K562 (cell line): ENCODE data around the gene HIVEP3. TPM values are rescaled to one million over a fixed set of nuclear protein-coding genes. Genes with fewer than 3 reads are reported as not detected.

ENCODE experiments used
- ATAC-seq: fragments of 200-7000 bp; cut with Tn5 transposase; 3 replicates; pipeline ENCODE4 v1.9.1; 2020; ENCODE audit warnings: moderate library complexity
- BruUV-seq: library from RNA; stranded (reverse); fragments of 400-500 nt; replicated peaks from 2 replicates; lab custom pipeline; 2021; lab: Mats Ljungman, UMichigan
- CTCF ChIA-PET: fragments of 300-600 bp; formaldehyde crosslinking; extraction: SDS; loops from one replicate; lab custom pipeline; 2021; ENCODE audit warnings: low intra/inter-chr PET ratio; lab: Yijun Ruan, JAX
- POLR2A ChIA-PET: fragments of 300-600, 350-650 bp; sonication (Branson Sonifier 250); formaldehyde crosslinking; extraction: SDS; loops from one replicate; lab custom pipeline; 2021; ENCODE audit warnings: antibody characterized with exemption, inconsistent platforms; lab: Yijun Ruan, JAX
- DNase-seq, 4 experiments: peaks; one replicate each; pipeline versions ENCODE4 v3.0.0 to v3.0.0-alpha.2; 2011 to 2018; ENCODE audit warnings: low spot score in 3 of 4, mixed read lengths in 3 of 4; ENCODE audit errors: extremely low read depth in 1 of 4
- FAIRE-seq: peaks from 2 replicates; lab custom pipeline; 2011; peaks lifted over from hg19 to GRCh38; lab: Jason Lieb, UNC
- H2AFZ ChIP-seq: 2 replicates; pipeline ENCODE4 v1.6.0; 2011; ENCODE audit warnings: low read depth, low read length, control low read depth, inconsistent platforms
- H3K27ac ChIP-seq: fragments of 200-600 bp; 3 replicates; pipeline ENCODE4 v1.8.0; 2011; ENCODE audit warnings: low read depth, mild to moderate bottlenecking, control low read depth, inconsistent platforms, low read length, moderate library complexity, mixed read lengths; ENCODE audit errors: extremely low read depth
- H3K27me3 ChIP-seq, 2 experiments: fragments of 300-600 bp in 1 of 2; 2 replicates in 1 of 2; 3 replicates in 1 of 2; pipeline versions ENCODE4 v1.6.0 to v1.8.0; 2011; ENCODE audit warnings: inconsistent platforms in 2 of 2, low read length in 2 of 2, mild to moderate bottlenecking in 1 of 2, mixed read lengths in 1 of 2, moderate library complexity in 1 of 2; ENCODE audit not compliant: control insufficient read depth in 2 of 2, insufficient read depth in 2 of 2
- H3K36me3 ChIP-seq: fragments of 300-600 bp; 3 replicates; pipeline ENCODE4 v1.8.0; 2011; ENCODE audit warnings: mild to moderate bottlenecking, low read length, inconsistent platforms; ENCODE audit not compliant: control insufficient read depth, insufficient read depth
- H3K4me1 ChIP-seq, 2 experiments: fragments of 200-600 bp in 1 of 2; replicated peaks in 1 of 2; 2 replicates in 1 of 2; 3 replicates in 1 of 2; pipeline versions ENCODE4 v1.5.1 to v1.8.0; 2011; ENCODE audit warnings: inconsistent platforms in 2 of 2, low read length in 2 of 2, mild to moderate bottlenecking in 1 of 2, mixed read lengths in 1 of 2, moderate library complexity in 1 of 2; ENCODE audit not compliant: control insufficient read depth in 2 of 2, insufficient read depth in 2 of 2
- H3K4me2 ChIP-seq: 2 replicates; pipeline ENCODE4 v1.6.1; 2011; ENCODE audit warnings: low read length, control low read depth, inconsistent platforms, mixed read lengths; ENCODE audit not compliant: insufficient read depth
- H3K4me3 ChIP-seq: fragments of 200-600 bp; sonication (generic), shearing (Covaris generic); 2 replicates; pipeline ENCODE4 v1.5.1; 2016; ENCODE audit warnings: control low read depth, inconsistent platforms
- H3K79me2 ChIP-seq: fragments of 200-600 bp; 3 replicates; pipeline ENCODE4 v1.8.0; 2011; ENCODE audit warnings: low read length, inconsistent platforms; ENCODE audit not compliant: control insufficient read depth, insufficient read depth
- H3K9ac ChIP-seq, 2 experiments: 2 replicates each; pipeline versions ENCODE4 v1.6.0 to v1.6.1; 2011; ENCODE audit warnings: low read depth in 2 of 2, low read length in 2 of 2, control low read depth in 1 of 2, inconsistent platforms in 1 of 2, mild to moderate bottlenecking in 1 of 2, mixed read lengths in 1 of 2; ENCODE audit not compliant: insufficient read depth in 1 of 2
- H3K9me1 ChIP-seq: one replicate; pipeline ENCODE4 v1.6.0; 2011; ENCODE audit warnings: inconsistent platforms, mild to moderate bottlenecking, low read length, moderate library complexity; ENCODE audit not compliant: control insufficient read depth, insufficient read depth
- H3K9me3 ChIP-seq: replicated peaks from 2 replicates; pipeline ENCODE4 v1.5.1; 2011; ENCODE audit warnings: low read depth, low read length, inconsistent platforms; ENCODE audit not compliant: control insufficient read depth, insufficient read depth
- H4K20me1 ChIP-seq: replicated peaks from 2 replicates; pipeline ENCODE4 v1.6.1; 2011; ENCODE audit warnings: low read length, inconsistent platforms, mixed read lengths; ENCODE audit not compliant: control insufficient read depth, insufficient read depth
- CBFA2T2 ChIP-seq: fragments of 450-650 bp; conservative IDR thresholded peaks from 2 replicates; pipeline ENCODE4 v1.6.1; 2017; ENCODE audit warnings: mild to moderate bottlenecking
- MEF2A ChIP-seq: IDR thresholded peaks from 2 replicates; pipeline ENCODE4 v1.6.1; 2011; ENCODE audit warnings: low read depth, mild to moderate bottlenecking, low read length, moderate library complexity; ENCODE audit not compliant: control insufficient read depth
- MEIS2 ChIP-seq: fragments of 450-650 bp; IDR thresholded peaks from 2 replicates; pipeline ENCODE4 v1.6.1; 2014; ENCODE audit warnings: mild to moderate bottlenecking; ENCODE audit not compliant: partially characterized antibody
- NFATC3 ChIP-seq: fragments of 450-650 bp; IDR thresholded peaks from 2 replicates; pipeline ENCODE4 v1.6.1; 2017; ENCODE audit warnings: mild to moderate bottlenecking
- POLR3A ChIP-seq: IDR thresholded peaks from 2 replicates; pipeline ENCODE4 v1.6.1; 2011; ENCODE audit warnings: borderline replicate concordance, mild to moderate bottlenecking, moderate library complexity; ENCODE audit not compliant: insufficient read length, insufficient read depth; ENCODE audit errors: extremely low read depth
- PRDM10 ChIP-seq: fragments of 450-650 bp; IDR thresholded peaks from 2 replicates; pipeline ENCODE4 v1.6.1; 2018; ENCODE audit not compliant: partially characterized antibody
- RBM34 ChIP-seq: fragments of 200-400 bp; formaldehyde crosslinking; IDR thresholded peaks from 2 replicates; pipeline ENCODE4 v1.6.1; 2018; ENCODE audit warnings: low read length, borderline replicate concordance; ENCODE audit not compliant: insufficient read depth
- SRSF9 ChIP-seq: fragments of 200-400 bp; formaldehyde crosslinking; IDR thresholded peaks from 2 replicates; pipeline ENCODE4 v1.6.1; 2017; ENCODE audit warnings: low read depth, low read length, borderline replicate concordance
- ZBED1 ChIP-seq: IDR thresholded peaks from 2 replicates; pipeline ENCODE4 v1.6.1; 2014
- ZBTB33 ChIP-seq: sonication (generic); formaldehyde crosslinking; IDR thresholded peaks from 2 replicates; pipeline ENCODE4 v1.8.1; 2023; ENCODE audit warnings: mild to moderate bottlenecking, missing genetic modification reagents
- ZNF197 ChIP-seq: fragments of 200-800 bp; sonication (Bioruptor generic); IDR thresholded peaks from 2 replicates; pipeline ENCODE4 v1.6.1; 2016; ENCODE audit warnings: low read depth, missing genetic modification characterization, missing compliant biosample characterization
- ZNF408 ChIP-seq: fragments of 250-450 bp; sonication (Bioruptor Pico); IDR thresholded peaks from 2 replicates; pipeline ENCODE4 v1.4.0; 2020; ENCODE audit warnings: low read depth, mild to moderate bottlenecking, moderate library complexity
- ZNF551 ChIP-seq: fragments of 250-450 bp; sonication (Bioruptor Pico); IDR thresholded peaks from 2 replicates; pipeline ENCODE4 v1.5.0; 2021; ENCODE audit warnings: mild to moderate bottlenecking, moderate library complexity
- ZSCAN29 ChIP-seq: fragments of 450-650 bp; IDR thresholded peaks from 2 replicates; pipeline ENCODE4 v1.6.1; 2017
- WGBS: fragments of 100-300 bp; shearing (Covaris generic); methylation state at CpG from one replicate; pipeline ENCODE4 v1.1.6; 2016; ENCODE audit warnings: low coverage, mixed read lengths; ENCODE audit not compliant: insufficient coverage; ENCODE audit errors: missing lambda C conversion rate; 5-methylcytosine and 5-hydroxymethylcytosine counted together
- in situ Hi-C: fragments of 300-500 bp; cut with MboI; formaldehyde crosslinking; loops from 4 replicates; pipeline ENCODE4 v1.15.0; 2018; ENCODE audit warnings: inconsistent platforms, mixed read lengths
- intact Hi-C: fragments of 100-400 bp; cut with micrococcal nuclease; formaldehyde crosslinking; loops from 2 replicates; pipeline ENCODE4 v1.14.2; 2022
- polyA plus RNA-seq, 8 experiments: library from polyadenylated mRNA; depleted of rRNA in 4 of 8; stranded (reverse) in 5 of 8; unstranded in 3 of 8; fragments of >200 nt; fragmentation: Nextera tagmentation in 2 of 8; fragmentation: Illumina TruSeq in 1 of 8; extraction: Ambion mirVana in 2 of 8; extraction: Trizol in 1 of 8; gene quantifications; 2 replicates each; pipeline versions ENCODE4 v1.2.1 to v1.2.3, GENCODE V29; 2011 to 2014; ENCODE audit warnings: inconsistent platforms in 1 of 8, missing spikeins in 1 of 8
- total RNA-seq, 7 experiments: library from RNA; depleted of rRNA in 6 of 7; stranded (reverse); fragments of >200 nt in 6 of 7; fragmentation: Illumina TruSeq in 2 of 7; extraction: Trizol in 2 of 7; gene quantifications; 2 replicates each; pipeline versions ENCODE4 v1.2.1 to v1.2.3, GENCODE V29; 2011 to 2021; ENCODE audit warnings: low replicate concordance in 1 of 7

HIVEP3 gene
- total and polyA plus RNA-seq, 9 of the 15 experiments (the other 6 are each of a cell fraction or from before 2014, with no cell fraction given) = 0.09 to 0.58 (median 0.34) TPM; not detected in 1

- BruUV-seq = no TSS peak
- H3K4me2 ChIP-seq = no peak overlapping the region
- H3K9me3 ChIP-seq = no peaks in the 10 kb centered on the region
- no peak for DNase-seq
- in situ Hi-C loops = no loop called here
- H4K20me1 ChIP-seq = no peaks in the 10 kb centered on the region; the same call in 1 of the 2 replicates
- no peak overlapping the region for H3K27ac ChIP-seq
- TF ChIP-seq MEIS2 (no peak), ZNF551 (CRISPR knock-in tag) (no peak), PRDM10 (no peak), ZSCAN29 (no peak), SRSF9 (no peak), ZNF197 (CRISPR knock-in tag) (no peak), CBFA2T2 (no peak), ZBED1 (no peak), MEF2A (no peak), ZNF408 (CRISPR knock-in tag) (no peak), POLR3A (no peak), RBM34 (no peak), NFATC3 (no peak), ZBTB33 (CRISPR knock-in tag) (no peak)
- TF ChIP-seq, all 486 proteins: peak for 0
- Histone ChIP-seq H3K79me2 (no peaks in the 10 kb centered on the region), H3K27me3 (peaks cover 16 to 64% of the 10 kb centered on the region in 2 experiments; a peak in 4 of 5 replicates), H2AFZ (no peak overlapping the region), H3K4me3 (no peak overlapping the region), H3K9me1 (no peaks in the 10 kb centered on the region), H3K9ac (no peak overlapping the region), H3K4me1 (no peaks in the 10 kb centered on the region), H3K36me3 (no peaks in the 10 kb centered on the region)
- intact Hi-C loops = no loop called here
- ATAC-seq = no peak
- FAIRE-seq = no peak
- CTCF ChIA-PET = no interaction called here
- POLR2A ChIA-PET = interaction anchor here (0.6 to 1.8 kb wide), 4 partner anchors 9 to 549 kb away, joined by 3 to 7 read pairs (median 4); no protein-coding TSS in a partner anchor
- under 1% methylated on average over 5 of the region's 5 CpGs for WGBS
Measured at GRCh38 chr1:41588334-41588875, 330.3 kb downstream of the HIVEP3 start.
